Activated CD8-positive, alpha-beta memory T cell treated with anti-CD3 and anti-CD28 coated beads, Interleukin-2, amount 50 U/mL, for 48 hours (primary cell): ENCODE measurements around the gene HPS4.
"Not testable (repeated sequence)": the region's sequence is repeated elsewhere in the genome, so short reads cannot be mapped to it uniquely, and the experiment has no call there.

Source experiments
- DNase-seq: peaks from one replicate; pipeline ENCODE4 v3.0.0-alpha.2; 2020

Gene HPS4

GRCh38 chr22:26408562-26409220 is 74.9 kb downstream of the HPS4 start:
- DNase-seq: not testable (repeated sequence)

- DNase-seq: no peak
These were observed 77.5 kb downstream of the HPS4 start for GRCh38 chr22:26406118-26406517.

GRCh38 chr22:26404851-26405421 is 78.6 kb downstream of the HPS4 start:
- DNase-seq: no peak

- no peak for DNase-seq
These were observed 81.9 kb downstream of the HPS4 start for GRCh38 chr22:26401726-26402125.
